ENCODE measurements around the gene TTC28. TPM values are rescaled to one million over a fixed set of nuclear protein-coding genes. Genes with fewer than 3 reads are reported as not detected.

TTC28 gene
- total RNA-seq, 4 donors from 2014 or later = 10.2 to 23.8 (median 13.4) TPM

GRCh38 chr22:28601915-28602314, 77.7 kb downstream of the TTC28 start:
- TF ChIP-seq CTCF (IDR thresholded peaks at IDR 0.05) (no peak), POLR2A (IDR thresholded peaks at IDR 0.05) (no peak)
- intact Hi-C loops (cut with DNase I; ENCODE audit: low total_unique reads) = loop anchor here (5.0 kb wide), 1 partner anchor 230 kb away; no protein-coding TSS in a partner anchor
- H3K4me3 ChIP-seq (ENCODE audit: low read depth, poor library complexity, severe bottlenecking) = no peak overlapping the region
- DNase-seq (ENCODE audit: low spot score in 2 of 2) = no peak

- 58 to 60% methylated on average over 3 of the region's 3 CpGs for WGBS, 2 donors
- no peak overlapping the region for H3K4me3 ChIP-seq (ENCODE audit: low read depth, poor library complexity, severe bottlenecking)
- intact Hi-C loops (cut with DNase I; ENCODE audit: low total_unique reads) = loop anchor here (5.0 kb wide), 1 partner anchor 232 kb away; no protein-coding TSS in a partner anchor
- TF ChIP-seq CTCF (IDR thresholded peaks at IDR 0.05) (no peak), POLR2A (IDR thresholded peaks at IDR 0.05) (no peak)
- DNase-seq (ENCODE audit: low spot score in 2 of 2) = no peak
These were observed 79.0 kb downstream of the TTC28 start for GRCh38 chr22:28600546-28601143.

GRCh38 chr22:28599693-28600092, 79.9 kb downstream of the TTC28 start:
- intact Hi-C loops (cut with DNase I; ENCODE audit: low total_unique reads) = loop anchor here (5.0 kb wide), 1 partner anchor 233 kb away; no protein-coding TSS in a partner anchor
- DNase-seq (ENCODE audit: low spot score in 2 of 2) = no peak
- WGBS, 2 donors = 41 to 52% methylated on average over 2 of the region's 2 CpGs
- no peak overlapping the region for H3K4me3 ChIP-seq (ENCODE audit: low read depth, poor library complexity, severe bottlenecking)
- TF ChIP-seq POLR2A (IDR thresholded peaks at IDR 0.05) = no peak
- TF ChIP-seq CTCF (IDR thresholded peaks at IDR 0.05) = no peak

- no peak for DNase-seq (ENCODE audit: low spot score in 2 of 2)
- WGBS, 2 donors = 80 to 86% methylated on average over 3 of the region's 3 CpGs
- no peak overlapping the region for H3K4me3 ChIP-seq (ENCODE audit: low read depth, poor library complexity, severe bottlenecking)
- intact Hi-C loops (cut with DNase I; ENCODE audit: low total_unique reads) = no loop called here
- TF ChIP-seq POLR2A (IDR thresholded peaks at IDR 0.05) = no peak
These were observed 82.0 kb downstream of the TTC28 start for GRCh38 chr22:28597665-28598064.

- no peak overlapping the region for H3K4me3 ChIP-seq (ENCODE audit: low read depth, poor library complexity, severe bottlenecking)
- intact Hi-C loops (cut with DNase I; ENCODE audit: low total_unique reads) = no loop called here
- TF ChIP-seq POLR2A (IDR thresholded peaks at IDR 0.05) (no peak), CTCF (IDR thresholded peaks at IDR 0.05) (no peak)
- no peak for DNase-seq (ENCODE audit: low spot score in 2 of 2)
- WGBS, 2 donors = 25 to 29% methylated on average over 4 of the region's 4 CpGs
These were observed 84.7 kb downstream of the TTC28 start for GRCh38 chr22:28594797-28595462.

GRCh38 chr22:28594076-28594796, 85.4 kb downstream of the TTC28 start:
- WGBS, 2 donors = 59 to 63% methylated on average over 2 of the region's 2 CpGs
- intact Hi-C loops (cut with DNase I; ENCODE audit: low total_unique reads) = no loop called here
- no peak for TF ChIP-seq CTCF (IDR thresholded peaks at IDR 0.05)
- no peak overlapping the region for H3K4me3 ChIP-seq (ENCODE audit: low read depth, poor library complexity, severe bottlenecking)
- DNase-seq (ENCODE audit: low spot score in 2 of 2) = no peak

Measured in lower leg skin (tissue), 4 donors.